Epidermal melanocyte (primary cell): Measurements from ENCODE around the gene SIK3.
A peak's percentile ranks its signal among the peaks of the same experiment; 100 is the strongest.

Experiments
- DNase-seq: peaks from one replicate; pipeline ENCODE4 v3.0.0; 2011; ENCODE audit warnings: low spot score; ENCODE audit not compliant: insufficient read length

Gene SIK3

GRCh38 chr11:117110294-117110950 is 12.2 kb upstream of the SIK3 start:
- no peak for DNase-seq

GRCh38 chr11:117107701-117108590 is 9.7 kb upstream of the SIK3 start:
- no peak for DNase-seq

GRCh38 chr11:117100556-117100955 is 2.3 kb upstream of the SIK3 start:
- DNase-seq: no peak

GRCh38 chr11:117099696-117100095 is 1.5 kb upstream of the SIK3 start:
- DNase-seq: no peak

- DNase-seq: peak; percentile 24
These were observed 599 bp downstream of the SIK3 start for GRCh38 chr11:117097389-117098268.

- DNase-seq: no peak
These were observed 1.2 kb downstream of the SIK3 start for GRCh38 chr11:117097014-117097388.

GRCh38 chr11:117096201-117096991 is 1.8 kb downstream of the SIK3 start:
- DNase-seq: peak; percentile 33

GRCh38 chr11:117095284-117096161 is 2.7 kb downstream of the SIK3 start:
- peak; percentile 21 for DNase-seq

GRCh38 chr11:117094776-117095175 is 3.5 kb downstream of the SIK3 start:
- no peak for DNase-seq

- no peak for DNase-seq
These were observed 5.2 kb downstream of the SIK3 start for GRCh38 chr11:117092951-117093590.

- DNase-seq: no peak
These were observed 6.3 kb downstream of the SIK3 start for GRCh38 chr11:117091753-117092477.

GRCh38 chr11:117090111-117090706 is 8.0 kb downstream of the SIK3 start:
- no peak for DNase-seq

- no peak for DNase-seq
These were observed 8.5 kb downstream of the SIK3 start for GRCh38 chr11:117089685-117090084.

- DNase-seq: no peak
These were observed 10.8 kb downstream of the SIK3 start for GRCh38 chr11:117087446-117087845.

- no peak for DNase-seq
These were observed 13.2 kb downstream of the SIK3 start for GRCh38 chr11:117084992-117085391.

GRCh38 chr11:117083011-117083935 is 15.0 kb downstream of the SIK3 start:
- DNase-seq: no peak

GRCh38 chr11:117081908-117082307 is 16.3 kb downstream of the SIK3 start:
- no peak for DNase-seq
